ENCODE results near the gene CLPTM1L. TPM values are rescaled to one million over a fixed set of nuclear protein-coding genes. Genes with fewer than 3 reads are reported as not detected.
"Not testable (repeated sequence)": the region's sequence is repeated elsewhere in the genome, so short reads cannot be mapped to it uniquely, and the experiment has no call there.

CLPTM1L gene
- polyA plus RNA-seq, 1 donor from 2014 or later: 61.6 TPM

DNA sequence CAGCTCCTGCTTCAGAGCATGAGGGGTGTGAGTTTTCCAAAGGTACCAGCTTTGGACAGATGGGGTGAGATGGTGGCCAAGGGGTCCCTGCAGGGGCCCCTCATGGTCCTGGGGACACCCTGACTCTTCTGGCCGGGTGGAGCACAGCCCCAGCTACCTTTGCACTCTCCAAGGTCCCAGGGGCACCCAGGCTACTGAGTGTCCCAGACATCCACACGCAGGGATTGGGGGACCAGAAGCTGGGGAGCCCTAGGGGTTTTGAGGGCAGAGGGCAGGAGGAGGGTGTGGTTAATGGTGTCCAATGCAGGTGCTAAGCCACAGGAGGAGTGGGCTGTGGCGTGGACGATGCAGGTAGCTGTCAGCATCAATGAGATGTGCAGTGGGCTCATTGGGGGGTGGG lies 16.0 kb upstream of the CLPTM1L start:
- Histone ChIP-seq H3K79me2 (replicated peaks; ENCODE audit: insufficient read depth, low read length) (no peaks in the 10 kb centered on the region), H4K20me1 (ENCODE audit: insufficient read depth) (no peaks in the 10 kb centered on the region), H3K9me3 (ENCODE audit: low read length) (no peaks in the 10 kb centered on the region), H3K9me2 (ENCODE audit: insufficient read depth, low read length) (no peaks in the 10 kb centered on the region), H3K36me3 (ENCODE audit: insufficient read depth, low read length) (no peaks in the 10 kb centered on the region), H3K27ac (ENCODE audit: low read length) (no peak overlapping the region), H3K9ac (ENCODE audit: low read length) (no peak overlapping the region), H2AFZ (ENCODE audit: low read depth, low read length) (no peak overlapping the region), H3K27me3 (ENCODE audit: insufficient read depth, low read depth, low read length) (no peaks in the 10 kb centered on the region), H3F3A (ENCODE audit: insufficient read depth, low read length, poor library complexity, severe bottlenecking) (no peaks in the 10 kb centered on the region), H3K4me2 (ENCODE audit: low read length) (no peak overlapping the region), H3K4me3 (ENCODE audit: low read length) (no peak overlapping the region)
- no peak for TF ChIP-seq TAF1 (IDR thresholded peaks at IDR 0.05; ENCODE audit: low read depth)

- not testable (repeated sequence) for H3F3A ChIP-seq (ENCODE audit: insufficient read depth, low read length, poor library complexity, severe bottlenecking); H3K79me2 ChIP-seq (replicated peaks; ENCODE audit: insufficient read depth, low read length); H3K9me3 ChIP-seq (ENCODE audit: low read length); H3K9me2 ChIP-seq (ENCODE audit: insufficient read depth, low read length); H3K4me2 ChIP-seq (ENCODE audit: low read length); H3K27ac ChIP-seq (ENCODE audit: low read length); H3K9ac ChIP-seq (ENCODE audit: low read length); H3K27me3 ChIP-seq (ENCODE audit: insufficient read depth, low read depth, low read length); H4K20me1 ChIP-seq (ENCODE audit: insufficient read depth); H3K36me3 ChIP-seq (ENCODE audit: insufficient read depth, low read length); H2AFZ ChIP-seq (ENCODE audit: low read depth, low read length); H3K4me3 ChIP-seq (ENCODE audit: low read length)
Measured at GRCh38 chr5:1360367-1360766, 15.5 kb upstream of the CLPTM1L start.

GRCh38 chr5:1359713-1360112 lies 14.8 kb upstream of the CLPTM1L start:
- TF ChIP-seq MXI1 (conservative IDR thresholded peaks at IDR 0.05; ENCODE audit: poor library complexity, severe bottlenecking) (no peak), EZH2 (IDR thresholded peaks at IDR 0.05; ENCODE audit: borderline replicate concordance, insufficient read depth, low read length, poor library complexity, severe bottlenecking) (no peak), SMC3 (conservative IDR thresholded peaks at IDR 0.05; ENCODE audit: poor library complexity) (no peak), EP300 (conservative IDR thresholded peaks at IDR 0.05; ENCODE audit: poor library complexity, severe bottlenecking) (no peak), TAF1 (IDR thresholded peaks at IDR 0.05; ENCODE audit: low read depth) (no peak), CTCF (IDR thresholded peaks at IDR 0.05; ENCODE audit: poor library complexity, severe bottlenecking) (no peak), RAD21 (conservative IDR thresholded peaks at IDR 0.05) (no peak), POLR2AphosphoS5 (IDR thresholded peaks at IDR 0.05) (no peak)
- TF ChIP-seq, protein P1, sequence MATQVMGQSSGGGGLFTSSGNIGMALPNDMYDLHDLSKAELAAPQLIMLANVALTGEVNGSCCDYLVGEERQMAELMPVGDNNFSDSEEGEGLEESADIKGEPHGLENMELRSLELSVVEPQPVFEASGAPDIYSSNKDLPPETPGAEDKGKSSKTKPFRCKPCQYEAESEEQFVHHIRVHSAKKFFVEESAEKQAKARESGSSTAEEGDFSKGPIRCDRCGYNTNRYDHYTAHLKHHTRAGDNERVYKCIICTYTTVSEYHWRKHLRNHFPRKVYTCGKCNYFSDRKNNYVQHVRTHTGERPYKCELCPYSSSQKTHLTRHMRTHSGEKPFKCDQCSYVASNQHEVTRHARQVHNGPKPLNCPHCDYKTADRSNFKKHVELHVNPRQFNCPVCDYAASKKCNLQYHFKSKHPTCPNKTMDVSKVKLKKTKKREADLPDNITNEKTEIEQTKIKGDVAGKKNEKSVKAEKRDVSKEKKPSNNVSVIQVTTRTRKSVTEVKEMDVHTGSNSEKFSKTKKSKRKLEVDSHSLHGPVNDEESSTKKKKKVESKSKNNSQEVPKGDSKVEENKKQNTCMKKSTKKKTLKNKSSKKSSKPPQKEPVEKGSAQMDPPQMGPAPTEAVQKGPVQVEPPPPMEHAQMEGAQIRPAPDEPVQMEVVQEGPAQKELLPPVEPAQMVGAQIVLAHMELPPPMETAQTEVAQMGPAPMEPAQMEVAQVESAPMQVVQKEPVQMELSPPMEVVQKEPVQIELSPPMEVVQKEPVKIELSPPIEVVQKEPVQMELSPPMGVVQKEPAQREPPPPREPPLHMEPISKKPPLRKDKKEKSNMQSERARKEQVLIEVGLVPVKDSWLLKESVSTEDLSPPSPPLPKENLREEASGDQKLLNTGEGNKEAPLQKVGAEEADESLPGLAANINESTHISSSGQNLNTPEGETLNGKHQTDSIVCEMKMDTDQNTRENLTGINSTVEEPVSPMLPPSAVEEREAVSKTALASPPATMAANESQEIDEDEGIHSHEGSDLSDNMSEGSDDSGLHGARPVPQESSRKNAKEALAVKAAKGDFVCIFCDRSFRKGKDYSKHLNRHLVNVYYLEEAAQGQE (IDR thresholded peaks at IDR 0.05; ENCODE audit: borderline replicate concordance): no peak
- Histone ChIP-seq H3K27ac (ENCODE audit: low read length) (no peak overlapping the region), H2AFZ (ENCODE audit: low read depth, low read length) (no peak overlapping the region), H3K9me3 (ENCODE audit: low read length) (no peaks in the 10 kb centered on the region), H3K9me2 (ENCODE audit: insufficient read depth, low read length) (no peaks in the 10 kb centered on the region), H4K20me1 (ENCODE audit: insufficient read depth) (no peaks in the 10 kb centered on the region), H3K9ac (ENCODE audit: low read length) (no peak overlapping the region), H3K79me2 (replicated peaks; ENCODE audit: insufficient read depth, low read length) (no peaks in the 10 kb centered on the region), H3F3A (ENCODE audit: insufficient read depth, low read length, poor library complexity, severe bottlenecking) (no peaks in the 10 kb centered on the region), H3K4me3 (ENCODE audit: low read length) (no peak overlapping the region), H3K27me3 (ENCODE audit: insufficient read depth, low read depth, low read length) (no peaks in the 10 kb centered on the region), H3K36me3 (ENCODE audit: insufficient read depth, low read length) (no peaks in the 10 kb centered on the region), H3K4me2 (ENCODE audit: low read length) (no peak overlapping the region)

All from neural cell (in vitro differentiated cells).